ENCODE data around the gene LMO7. TPM values are rescaled to one million over a fixed set of nuclear protein-coding genes. Genes with fewer than 3 reads are reported as not detected.

LMO7 gene
- polyA plus RNA-seq, 1 experiment: 149 TPM

- H3K4me3 ChIP-seq (ENCODE audit: low read depth, low read length): no peak overlapping the region
- no peaks in the 10 kb centered on the region; the same call in 1 of the 2 replicates for H3K36me3 ChIP-seq (ENCODE audit: control insufficient read depth, insufficient read depth, low read length)
- H3K27me3 ChIP-seq (ENCODE audit: control insufficient read depth, insufficient read depth, low read length): no peaks in the 10 kb centered on the region
- ChIA-PET CTCF (no interaction called here), POLR2A (no interaction called here)
- DNase-seq (ENCODE audit: low read depth): no peak
- TF ChIP-seq CTCF (IDR thresholded peaks at IDR 0.05; ENCODE audit: insufficient read depth, low read depth, low read length): no peak
Measured at GRCh38 chr13:75784003-75784402, 147.9 kb downstream of the LMO7 start.

GRCh38 chr13:75785130-75785529, 149.0 kb downstream of the LMO7 start:
- Histone ChIP-seq H3K27me3 (ENCODE audit: control insufficient read depth, insufficient read depth, low read length) (no peaks in the 10 kb centered on the region), H3K36me3 (ENCODE audit: control insufficient read depth, insufficient read depth, low read length) (no peaks in the 10 kb centered on the region; the same call in 1 of the 2 replicates), H3K4me3 (ENCODE audit: low read depth, low read length) (no peak overlapping the region)
- CTCF ChIA-PET: no interaction called here
- TF ChIP-seq CTCF (IDR thresholded peaks at IDR 0.05; ENCODE audit: insufficient read depth, low read depth, low read length): no peak
- POLR2A ChIA-PET: no interaction called here
- no peak for DNase-seq (ENCODE audit: low read depth)

- ChIA-PET CTCF (interaction anchor here (0.8 to 2.3 kb wide), 4 partner anchors 23 to 91 kb away, joined by 3 to 11 read pairs (median 4); no protein-coding TSS in a partner anchor), POLR2A (interaction anchor here (0.5 kb wide), 1 partner anchor 197 kb away, joined by 14 read pairs; no protein-coding TSS in a partner anchor)
- DNase-seq (ENCODE audit: low read depth): peak; percentile 50
- H3K36me3 ChIP-seq (ENCODE audit: control insufficient read depth, insufficient read depth, low read length): no peaks in the 10 kb centered on the region; the same call in none of the 2 replicates
- H3K4me3 ChIP-seq (ENCODE audit: low read depth, low read length): no peak overlapping the region
- TF ChIP-seq CTCF (IDR thresholded peaks at IDR 0.05; ENCODE audit: insufficient read depth, low read depth, low read length): no peak
- no peaks in the 10 kb centered on the region for H3K27me3 ChIP-seq (ENCODE audit: control insufficient read depth, insufficient read depth, low read length)
Measured at GRCh38 chr13:75787249-75787928, 151.3 kb downstream of the LMO7 start.

GRCh38 chr13:75788481-75788981, 152.4 kb downstream of the LMO7 start:
- CTCF ChIA-PET: interaction anchor here (0.9 to 2.3 kb wide), 5 partner anchors 9 to 93 kb away, joined by 3 to 11 read pairs (median 3); no protein-coding TSS in a partner anchor
- H3K27me3 ChIP-seq (ENCODE audit: control insufficient read depth, insufficient read depth, low read length): no peaks in the 10 kb centered on the region
- POLR2A ChIA-PET: no interaction called here
- peak; percentile 96 for DNase-seq (ENCODE audit: low read depth)
- no peaks in the 10 kb centered on the region; the same call in none of the 2 replicates for H3K36me3 ChIP-seq (ENCODE audit: control insufficient read depth, insufficient read depth, low read length)
- no peak for TF ChIP-seq CTCF (IDR thresholded peaks at IDR 0.05; ENCODE audit: insufficient read depth, low read depth, low read length)
- H3K4me3 ChIP-seq (ENCODE audit: low read depth, low read length): no peak overlapping the region

GRCh38 chr13:75789451-75790197, 153.5 kb downstream of the LMO7 start:
- no peak for TF ChIP-seq CTCF (IDR thresholded peaks at IDR 0.05; ENCODE audit: insufficient read depth, low read depth, low read length)
- Histone ChIP-seq H3K27me3 (ENCODE audit: control insufficient read depth, insufficient read depth, low read length) (no peaks in the 10 kb centered on the region), H3K36me3 (ENCODE audit: control insufficient read depth, insufficient read depth, low read length) (no peaks in the 10 kb centered on the region; the same call in none of the 2 replicates), H3K4me3 (ENCODE audit: low read depth, low read length) (no peak overlapping the region)
- POLR2A ChIA-PET: interaction anchor here (0.6 kb wide), 1 partner anchor 112 kb away, joined by 3 read pairs; no protein-coding TSS in a partner anchor
- CTCF ChIA-PET: interaction anchor here (0.8 to 2.3 kb wide), 4 partner anchors 21 to 95 kb away, joined by 3 to 11 read pairs (median 4); no protein-coding TSS in a partner anchor
- DNase-seq (ENCODE audit: low read depth): no peak
